Lower lobe of right lung (tissue), 2 donors: Measurements from ENCODE around the gene KCNK10. TPM values are rescaled to one million over a fixed set of nuclear protein-coding genes. Genes with fewer than 3 reads are reported as not detected.

ENCODE experiments used
- ATAC-seq, 2 donors: fragments of 200-7000 bp; cut with Tn5 transposase; one replicate each; pipeline ENCODE4 v1.9.1; 2020 to 2022; ENCODE audit warnings: mild to moderate bottlenecking in 2 of 2, moderate library complexity in 2 of 2
- DNase-seq: peaks from one replicate; pipeline ENCODE4 v3.0.0-alpha.2; 2020
- H3K27ac ChIP-seq: fragments of 200-600 bp; one replicate; pipeline ENCODE4 v1.8.0; 2022
- H3K27me3 ChIP-seq: fragments of 200-600 bp; one replicate; pipeline ENCODE4 v1.8.0; 2022; ENCODE audit warnings: low read depth
- H3K36me3 ChIP-seq: fragments of 200-600 bp; one replicate; pipeline ENCODE4 v1.8.0; 2022; ENCODE audit warnings: mild to moderate bottlenecking
- H3K4me1 ChIP-seq: fragments of 200-600 bp; one replicate; pipeline ENCODE4 v1.8.0; 2022
- H3K4me3 ChIP-seq: fragments of 200-600 bp; one replicate; pipeline ENCODE4 v1.8.0; 2022; ENCODE audit warnings: mild to moderate bottlenecking
- H3K9me3 ChIP-seq: fragments of 200-600 bp; one replicate; pipeline ENCODE4 v1.8.0; 2022
- intact Hi-C: fragments of 100-400 bp; cut with DNase I; formaldehyde crosslinking; loops from one replicate; pipeline ENCODE4 v1.11.0; 2022
- total RNA-seq: library from RNA; stranded (reverse); fragmentation: NEBNext Ultra II Directional; extraction: Animal tissue kit (Norgen Biotek cat#: 25700); gene quantifications from one replicate; pipeline ENCODE4 v1.2.1, GENCODE V29; 2021
- TF ChIP-seq, protein P1 (sequence below): fragments of 200-600 bp; IDR thresholded peaks from one replicate; pipeline ENCODE4 v1.8.0; 2022; ENCODE audit warnings: antibody characterized with exemption, mild to moderate bottlenecking
- donor health status: DM: no; HTN: yes; CAD: no; lungs with severe emphysema.

The KCNK10 gene
- total RNA-seq, 1 donor from 2014 or later: not detected

DNA sequence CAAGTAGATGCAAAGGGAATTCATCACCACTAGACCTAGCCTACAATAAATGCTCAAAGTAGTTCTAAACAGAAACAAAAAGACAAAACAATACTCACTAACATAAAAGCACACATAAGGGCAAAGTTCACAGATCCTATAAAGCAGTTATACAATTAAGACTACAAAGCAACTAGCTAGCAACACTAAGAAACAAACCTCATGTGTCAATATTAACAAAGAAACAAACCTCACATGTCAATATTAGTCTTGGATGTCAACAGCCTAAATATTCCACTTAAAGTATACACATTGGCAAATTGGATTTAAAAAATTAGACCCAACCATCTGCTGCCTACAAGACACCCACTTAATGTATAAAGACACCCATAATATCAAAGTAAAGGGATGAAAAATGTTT, 152.7 kb downstream of the KCNK10 start:
- TF ChIP-seq, protein P1, sequence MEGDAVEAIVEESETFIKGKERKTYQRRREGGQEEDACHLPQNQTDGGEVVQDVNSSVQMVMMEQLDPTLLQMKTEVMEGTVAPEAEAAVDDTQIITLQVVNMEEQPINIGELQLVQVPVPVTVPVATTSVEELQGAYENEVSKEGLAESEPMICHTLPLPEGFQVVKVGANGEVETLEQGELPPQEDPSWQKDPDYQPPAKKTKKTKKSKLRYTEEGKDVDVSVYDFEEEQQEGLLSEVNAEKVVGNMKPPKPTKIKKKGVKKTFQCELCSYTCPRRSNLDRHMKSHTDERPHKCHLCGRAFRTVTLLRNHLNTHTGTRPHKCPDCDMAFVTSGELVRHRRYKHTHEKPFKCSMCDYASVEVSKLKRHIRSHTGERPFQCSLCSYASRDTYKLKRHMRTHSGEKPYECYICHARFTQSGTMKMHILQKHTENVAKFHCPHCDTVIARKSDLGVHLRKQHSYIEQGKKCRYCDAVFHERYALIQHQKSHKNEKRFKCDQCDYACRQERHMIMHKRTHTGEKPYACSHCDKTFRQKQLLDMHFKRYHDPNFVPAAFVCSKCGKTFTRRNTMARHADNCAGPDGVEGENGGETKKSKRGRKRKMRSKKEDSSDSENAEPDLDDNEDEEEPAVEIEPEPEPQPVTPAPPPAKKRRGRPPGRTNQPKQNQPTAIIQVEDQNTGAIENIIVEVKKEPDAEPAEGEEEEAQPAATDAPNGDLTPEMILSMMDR: no peak
- no peaks in the 10 kb centered on the region for H3K27me3 ChIP-seq
- intact Hi-C loops: no loop called here
- DNase-seq (no peak), ATAC-seq (no peak)
- no peak overlapping the region for H3K4me3 ChIP-seq
- H3K4me1 ChIP-seq: no peaks in the 10 kb centered on the region
- no peaks in the 10 kb centered on the region for H3K36me3 ChIP-seq
- H3K9me3 ChIP-seq: no peaks in the 10 kb centered on the region
- H3K27ac ChIP-seq: no peak overlapping the region

DNA sequence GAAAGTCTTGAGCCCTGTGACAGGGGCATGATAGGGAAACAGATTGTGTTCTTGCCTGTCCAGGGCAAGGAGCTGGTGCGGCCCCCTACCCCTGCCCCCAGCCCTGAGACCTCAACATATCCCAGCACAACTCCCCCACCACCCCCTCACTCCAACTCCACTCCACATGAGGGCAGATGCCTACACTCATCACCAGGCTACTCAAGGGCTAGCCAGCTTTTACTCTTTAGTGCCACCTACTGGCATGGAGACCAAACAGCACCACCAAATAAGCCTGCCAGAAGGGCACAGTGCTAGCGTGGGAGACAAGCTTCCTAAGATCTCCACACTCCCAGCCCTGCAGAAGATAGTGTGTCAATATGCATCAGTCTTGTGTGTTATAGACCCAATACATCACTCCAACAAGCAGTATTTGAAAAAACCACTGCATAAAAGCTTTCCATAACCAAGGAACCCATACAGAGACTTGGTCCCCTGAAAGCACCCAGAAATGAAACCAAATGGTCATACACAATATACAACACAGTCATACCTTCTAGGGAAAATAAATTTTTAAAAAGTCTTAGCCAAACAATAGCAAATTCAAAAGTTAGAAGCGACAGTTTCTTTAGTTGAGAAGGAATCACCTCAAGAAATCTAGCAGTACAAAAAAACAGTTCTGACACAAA, 154.4 kb downstream of the KCNK10 start:
- H3K27ac ChIP-seq: no peak overlapping the region
- no peaks in the 10 kb centered on the region for H3K4me1 ChIP-seq
- no peaks in the 10 kb centered on the region for H3K9me3 ChIP-seq
- intact Hi-C loops: no loop called here
- no peak overlapping the region for H3K4me3 ChIP-seq
- DNase-seq (no peak), ATAC-seq (peak; percentile 90 to 91)
- H3K36me3 ChIP-seq: no peaks in the 10 kb centered on the region
- TF ChIP-seq, protein P1: peak; percentile 72
- H3K27me3 ChIP-seq: no peaks in the 10 kb centered on the region

DNA sequence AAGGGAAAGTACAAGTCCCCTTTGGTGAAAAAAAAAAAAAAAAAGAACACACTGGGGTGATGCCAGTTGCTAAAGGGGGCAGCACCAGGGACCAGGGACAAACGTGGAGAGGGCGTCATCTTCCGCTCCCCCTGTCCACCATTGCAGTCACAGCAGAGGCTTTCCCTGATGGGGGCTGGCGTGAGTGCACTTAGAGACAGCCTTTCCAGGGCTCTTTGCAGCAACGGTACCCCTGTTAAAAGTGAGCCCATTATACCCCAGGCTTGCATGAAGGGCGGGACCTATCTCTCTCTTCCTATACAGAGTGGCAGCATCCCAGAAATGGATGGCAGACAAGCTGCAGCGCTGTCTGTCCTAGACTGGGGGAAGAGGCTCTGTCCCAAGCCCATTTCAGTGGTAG, 155.0 kb downstream of the KCNK10 start:
- Histone ChIP-seq H3K27ac (no peak overlapping the region), H3K9me3 (no peaks in the 10 kb centered on the region), H3K36me3 (no peaks in the 10 kb centered on the region), H3K4me3 (no peak overlapping the region), H3K27me3 (no peaks in the 10 kb centered on the region), H3K4me1 (no peaks in the 10 kb centered on the region)
- TF ChIP-seq, protein P1: no peak
- intact Hi-C loops: no loop called here
- ATAC-seq (peak; percentile 14 to 22), DNase-seq (no peak)

DNA sequence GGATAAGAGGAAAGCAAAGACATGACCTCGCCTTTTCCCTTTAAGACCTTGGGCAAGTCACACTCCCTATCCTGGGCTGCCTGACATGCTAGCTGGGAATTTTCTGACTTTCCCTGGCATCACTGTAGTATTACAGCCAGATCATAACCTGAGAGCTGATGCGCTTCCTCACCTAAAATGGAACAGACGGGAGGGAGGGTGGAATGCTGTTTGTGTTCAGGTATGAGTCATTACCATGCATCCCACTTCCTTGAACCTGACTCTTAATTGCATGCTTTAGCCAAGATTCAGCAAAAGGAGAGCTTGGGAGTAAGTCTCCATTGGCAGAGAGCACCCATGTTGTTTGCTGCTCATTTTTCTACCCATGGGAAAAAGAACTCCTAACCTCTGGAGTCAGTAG, 156.5 kb downstream of the KCNK10 start:
- no peak for DNase-seq
- Histone ChIP-seq H3K4me1 (no peaks in the 10 kb centered on the region), H3K4me3 (no peak overlapping the region), H3K27me3 (no peaks in the 10 kb centered on the region), H3K36me3 (no peaks in the 10 kb centered on the region), H3K9me3 (no peaks in the 10 kb centered on the region), H3K27ac (no peak overlapping the region)
- TF ChIP-seq, protein P1: no peak
- intact Hi-C loops: no loop called here
- no peak for ATAC-seq

DNA sequence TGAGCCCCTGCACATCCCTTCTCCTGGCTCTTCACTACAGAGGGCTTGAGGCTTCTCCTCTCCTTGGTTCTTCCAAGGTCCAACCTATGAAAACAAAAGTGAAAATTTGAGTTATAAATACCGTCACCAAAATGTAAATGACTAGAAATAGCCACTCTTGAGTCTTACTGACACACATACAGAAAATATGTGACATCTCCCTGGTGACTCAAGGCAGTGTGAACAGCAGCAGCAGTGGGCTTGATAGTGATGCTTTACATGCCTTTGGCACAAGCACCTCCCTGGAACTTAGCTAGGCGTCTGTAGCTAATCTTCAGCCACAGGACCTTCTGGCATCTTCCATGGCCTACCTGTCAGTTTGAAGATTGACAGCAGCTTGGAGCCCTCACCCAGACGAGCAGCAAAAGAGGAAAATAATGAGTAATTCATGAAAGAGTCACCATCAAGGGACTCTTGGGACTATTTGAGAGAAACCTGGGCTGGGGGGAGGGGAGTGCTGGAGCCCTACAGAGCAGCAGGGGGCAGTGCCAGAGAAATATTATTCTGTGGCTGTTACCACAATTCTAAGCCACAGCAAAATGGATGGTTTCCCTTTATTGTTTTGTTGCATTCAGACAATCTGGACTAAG, 158.0 kb downstream of the KCNK10 start:
- Histone ChIP-seq H3K4me1 (no peaks in the 10 kb centered on the region), H3K27ac (no peak overlapping the region), H3K27me3 (no peaks in the 10 kb centered on the region), H3K4me3 (no peak overlapping the region), H3K36me3 (no peaks in the 10 kb centered on the region), H3K9me3 (no peaks in the 10 kb centered on the region)
- no peak for DNase-seq
- ATAC-seq: no peak
- intact Hi-C loops: no loop called here
- TF ChIP-seq, protein P1: no peak
